Measurements from ENCODE around the gene SORCS2. TPM values are rescaled to one million over a fixed set of nuclear protein-coding genes. Genes with fewer than 3 reads are reported as not detected.

Gene SORCS2
- total RNA-seq, 1 donor from 2014 or later = 13.8 TPM

DNA sequence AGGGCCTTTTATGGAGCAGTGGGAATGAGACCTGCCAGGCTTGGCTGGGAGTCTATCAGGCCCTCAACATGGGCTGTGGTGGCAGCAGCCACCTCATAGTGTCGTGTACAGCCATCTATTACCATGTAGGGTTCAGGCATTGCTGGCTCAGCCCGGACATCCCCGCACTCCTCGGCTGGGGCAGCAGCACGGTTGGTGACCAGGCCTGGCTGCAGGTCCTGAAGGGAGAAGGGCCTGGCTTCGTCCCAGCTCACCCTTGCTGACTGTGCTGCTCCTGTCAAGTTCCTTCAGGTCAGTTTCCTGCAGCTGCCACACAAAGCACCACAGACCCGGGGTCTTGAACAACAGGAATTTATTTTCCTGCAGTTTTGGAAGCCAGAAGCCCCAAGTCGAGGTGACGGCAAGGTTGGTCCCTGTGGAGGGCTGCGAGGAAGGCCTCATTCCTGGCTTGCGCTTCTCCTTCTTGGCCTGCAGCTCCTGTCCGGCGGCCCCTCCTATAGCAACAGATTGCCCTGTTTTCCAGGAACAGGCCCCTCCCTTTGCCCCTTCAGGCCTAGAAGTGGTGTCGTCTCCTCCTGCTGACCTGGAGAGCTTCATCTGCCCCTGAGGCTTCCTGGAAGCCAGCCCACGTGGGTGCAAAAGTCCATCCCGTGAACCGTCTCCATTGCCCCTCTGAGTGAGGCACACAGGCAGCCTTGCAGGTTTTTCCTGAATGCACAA lies 25.2 kb upstream of the SORCS2 start:
- Histone ChIP-seq H4K20me1 (ENCODE audit: insufficient read depth, low read length) (no peaks in the 10 kb centered on the region), H3K79me2 (ENCODE audit: insufficient read depth, low read length) (no peaks in the 10 kb centered on the region), H3K9ac (ENCODE audit: low read length) (no peak overlapping the region), H3K27me3 (ENCODE audit: insufficient read depth, low read length) (peaks cover 3% of the 10 kb centered on the region), H3K36me3 (ENCODE audit: insufficient read depth, low read length) (no peaks in the 10 kb centered on the region), H3K27ac (ENCODE audit: low read depth, low read length) (no peak overlapping the region), H3K4me1 (ENCODE audit: insufficient read depth, low read length) (peaks cover 3% of the 10 kb centered on the region), H2AFZ (ENCODE audit: low read depth, low read length) (no peak overlapping the region), H3K4me2 (ENCODE audit: low read length) (no peak overlapping the region), H3K4me3 (ENCODE audit: insufficient read depth, low read depth, low read length) (no peak overlapping the region), H3K9me3 (ENCODE audit: insufficient read depth, low read depth, low read length) (no peaks in the 10 kb centered on the region)
- FAIRE-seq (no peak), DNase-seq (ENCODE audit: low read depth) (no peak)
- Mint-ChIP-seq H3K9me3 (ENCODE audit: unreplicated experiment) (peaks cover 4% of the 10 kb centered on the region), H3K27ac (ENCODE audit: unreplicated experiment) (no peak overlapping the region), H3K36me3 (ENCODE audit: low read depth, unreplicated experiment) (no peaks in the 10 kb centered on the region), H3K4me3 (ENCODE audit: unreplicated experiment) (no peak overlapping the region), H3K27me3 (ENCODE audit: low read depth, unreplicated experiment) (peaks cover 36% of the 10 kb centered on the region), H3K4me1 (ENCODE audit: low read depth, unreplicated experiment) (peaks cover 5% of the 10 kb centered on the region)
- no peak for TF ChIP-seq EZH2 (IDR thresholded peaks at IDR 0.05; ENCODE audit: insufficient read depth, low read length)
- TF ChIP-seq, protein P1, sequence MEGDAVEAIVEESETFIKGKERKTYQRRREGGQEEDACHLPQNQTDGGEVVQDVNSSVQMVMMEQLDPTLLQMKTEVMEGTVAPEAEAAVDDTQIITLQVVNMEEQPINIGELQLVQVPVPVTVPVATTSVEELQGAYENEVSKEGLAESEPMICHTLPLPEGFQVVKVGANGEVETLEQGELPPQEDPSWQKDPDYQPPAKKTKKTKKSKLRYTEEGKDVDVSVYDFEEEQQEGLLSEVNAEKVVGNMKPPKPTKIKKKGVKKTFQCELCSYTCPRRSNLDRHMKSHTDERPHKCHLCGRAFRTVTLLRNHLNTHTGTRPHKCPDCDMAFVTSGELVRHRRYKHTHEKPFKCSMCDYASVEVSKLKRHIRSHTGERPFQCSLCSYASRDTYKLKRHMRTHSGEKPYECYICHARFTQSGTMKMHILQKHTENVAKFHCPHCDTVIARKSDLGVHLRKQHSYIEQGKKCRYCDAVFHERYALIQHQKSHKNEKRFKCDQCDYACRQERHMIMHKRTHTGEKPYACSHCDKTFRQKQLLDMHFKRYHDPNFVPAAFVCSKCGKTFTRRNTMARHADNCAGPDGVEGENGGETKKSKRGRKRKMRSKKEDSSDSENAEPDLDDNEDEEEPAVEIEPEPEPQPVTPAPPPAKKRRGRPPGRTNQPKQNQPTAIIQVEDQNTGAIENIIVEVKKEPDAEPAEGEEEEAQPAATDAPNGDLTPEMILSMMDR (IDR thresholded peaks at IDR 0.05; ENCODE audit: insufficient read depth, low read depth, low read length) = no peak

DNA sequence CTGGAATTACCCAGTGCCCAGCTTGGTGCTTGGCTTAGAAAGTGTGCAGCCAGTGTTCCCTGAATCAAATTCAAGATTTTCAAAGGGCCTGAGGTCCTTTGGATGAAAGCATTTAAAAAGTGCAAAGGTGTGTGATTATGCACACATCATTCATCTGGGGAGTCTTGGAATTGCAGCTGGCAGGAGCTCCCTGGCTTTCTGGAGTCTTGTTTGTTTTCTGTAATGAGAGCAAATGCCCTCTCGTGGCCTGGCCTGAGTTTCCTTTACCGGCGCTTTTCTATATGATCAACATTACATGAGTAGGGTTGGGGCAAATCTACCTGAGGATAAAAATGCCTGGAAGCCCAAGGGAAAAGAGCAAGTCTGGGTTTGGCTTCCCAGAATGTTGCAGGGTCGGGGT lies 24.6 kb upstream of the SORCS2 start:
- no peak for TF ChIP-seq EZH2 (IDR thresholded peaks at IDR 0.05; ENCODE audit: insufficient read depth, low read length)
- TF ChIP-seq, protein P1 (IDR thresholded peaks at IDR 0.05; ENCODE audit: insufficient read depth, low read depth, low read length) = no peak
- no peak overlapping the region for H2AFZ ChIP-seq (ENCODE audit: low read depth, low read length)
- Mint-ChIP-seq H3K27me3 (ENCODE audit: low read depth, unreplicated experiment) (peaks cover 34% of the 10 kb centered on the region), H3K27ac (ENCODE audit: unreplicated experiment) (no peak overlapping the region), H3K36me3 (ENCODE audit: low read depth, unreplicated experiment) (no peaks in the 10 kb centered on the region), H3K9me3 (ENCODE audit: unreplicated experiment) (peaks cover 4% of the 10 kb centered on the region), H3K4me3 (ENCODE audit: unreplicated experiment) (no peak overlapping the region), H3K4me1 (ENCODE audit: low read depth, unreplicated experiment) (peaks cover 5% of the 10 kb centered on the region)
- FAIRE-seq (no peak), DNase-seq (ENCODE audit: low read depth) (no peak)
- peaks cover 6% of the 10 kb centered on the region for H3K27me3 ChIP-seq (ENCODE audit: insufficient read depth, low read length)
- no peaks in the 10 kb centered on the region for H4K20me1 ChIP-seq (ENCODE audit: insufficient read depth, low read length)
- H3K27ac ChIP-seq (ENCODE audit: low read depth, low read length) = no peak overlapping the region
- H3K9me3 ChIP-seq (ENCODE audit: insufficient read depth, low read depth, low read length) = no peaks in the 10 kb centered on the region
- H3K4me3 ChIP-seq (ENCODE audit: insufficient read depth, low read depth, low read length) = no peak overlapping the region
- no peaks in the 10 kb centered on the region for H3K36me3 ChIP-seq (ENCODE audit: insufficient read depth, low read length)
- H3K9ac ChIP-seq (ENCODE audit: low read length) = no peak overlapping the region
- H3K79me2 ChIP-seq (ENCODE audit: insufficient read depth, low read length) = no peaks in the 10 kb centered on the region
- no peak overlapping the region for H3K4me2 ChIP-seq (ENCODE audit: low read length)
- H3K4me1 ChIP-seq (ENCODE audit: insufficient read depth, low read length) = peaks cover 3% of the 10 kb centered on the region

DNA sequence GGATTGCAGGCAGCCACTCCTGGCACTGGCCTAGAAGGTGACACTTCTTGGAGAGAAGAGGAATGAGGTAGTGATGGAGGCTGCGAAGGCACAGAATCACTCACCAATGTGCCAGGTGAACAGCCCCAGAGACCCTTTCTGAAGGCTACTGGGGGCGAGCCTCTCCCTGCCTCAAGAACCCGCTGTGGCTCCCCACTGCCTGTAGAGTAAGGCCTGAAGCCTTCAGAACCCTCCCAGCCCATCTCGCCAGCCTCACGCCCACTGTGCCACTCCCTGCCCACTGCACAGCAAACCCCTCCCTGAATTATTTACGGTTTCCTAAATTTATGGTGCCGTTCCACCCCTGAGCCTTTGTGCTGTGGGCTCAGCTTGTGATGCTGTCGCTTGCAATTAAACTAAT lies 24.2 kb upstream of the SORCS2 start:
- Histone ChIP-seq H3K4me3 (ENCODE audit: insufficient read depth, low read depth, low read length) (no peak overlapping the region), H3K9ac (ENCODE audit: low read length) (no peak overlapping the region), H2AFZ (ENCODE audit: low read depth, low read length) (no peak overlapping the region), H3K36me3 (ENCODE audit: insufficient read depth, low read length) (no peaks in the 10 kb centered on the region), H3K9me3 (ENCODE audit: insufficient read depth, low read depth, low read length) (no peaks in the 10 kb centered on the region), H4K20me1 (ENCODE audit: insufficient read depth, low read length) (no peaks in the 10 kb centered on the region), H3K79me2 (ENCODE audit: insufficient read depth, low read length) (no peaks in the 10 kb centered on the region), H3K27me3 (ENCODE audit: insufficient read depth, low read length) (peaks cover 5% of the 10 kb centered on the region), H3K27ac (ENCODE audit: low read depth, low read length) (no peak overlapping the region), H3K4me1 (ENCODE audit: insufficient read depth, low read length) (peaks cover 3% of the 10 kb centered on the region), H3K4me2 (ENCODE audit: low read length) (no peak overlapping the region)
- Mint-ChIP-seq H3K27ac (ENCODE audit: unreplicated experiment) (no peak overlapping the region), H3K36me3 (ENCODE audit: low read depth, unreplicated experiment) (no peaks in the 10 kb centered on the region), H3K4me3 (ENCODE audit: unreplicated experiment) (no peak overlapping the region), H3K4me1 (ENCODE audit: low read depth, unreplicated experiment) (peaks cover 5% of the 10 kb centered on the region), H3K27me3 (ENCODE audit: low read depth, unreplicated experiment) (peaks cover 33% of the 10 kb centered on the region), H3K9me3 (ENCODE audit: unreplicated experiment) (peaks cover 4% of the 10 kb centered on the region)
- TF ChIP-seq EZH2 (IDR thresholded peaks at IDR 0.05; ENCODE audit: insufficient read depth, low read length) = no peak
- TF ChIP-seq, protein P1 (IDR thresholded peaks at IDR 0.05; ENCODE audit: insufficient read depth, low read depth, low read length) = no peak
- FAIRE-seq = no peak
- DNase-seq (ENCODE audit: low read depth) = no peak

Measured in astrocyte (in vitro differentiated cells and primary cell).